GM11168 (cell line): ENCODE data around the gene CAMTA1.

Experiments
- in situ Hi-C: fragments of 300-500 bp; cut with MboI; formaldehyde crosslinking; loops from one replicate; pipeline ENCODE4 v1.12.0; 2022; ENCODE audit warnings: low sequenced_read_pairs; ENCODE audit not compliant: unreplicated experiment

CAMTA1 gene

GRCh38 chr1:7269525-7269924 is 484.3 kb downstream of the CAMTA1 start:
- in situ Hi-C loops, result loop anchor here (10.0 kb wide), 1 partner anchor 45 kb away; no protein-coding TSS in a partner anchor

DNA sequence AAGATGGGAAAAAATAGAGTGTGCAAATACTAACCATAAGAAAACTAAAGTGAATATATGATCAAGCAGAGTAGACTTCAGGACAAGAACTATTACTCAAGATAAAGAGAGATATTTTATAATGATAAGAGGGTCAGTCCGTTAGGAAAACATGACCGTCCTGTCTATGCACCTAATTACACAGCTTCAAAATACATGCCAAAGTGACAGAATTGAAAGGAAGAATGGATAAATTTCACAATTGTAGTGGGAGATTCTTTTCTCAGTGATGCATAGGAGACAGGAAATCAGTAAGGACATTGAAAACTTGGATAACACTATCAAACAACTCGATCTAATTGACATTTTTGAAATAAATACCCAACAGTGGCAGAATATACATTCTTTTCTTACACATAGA is 489.0 kb downstream of the CAMTA1 start:
- in situ Hi-C loops, result no loop called here

- in situ Hi-C loops, result no loop called here
Observed at GRCh38 chr1:7278045-7278444, 492.8 kb downstream of the CAMTA1 start.

DNA sequence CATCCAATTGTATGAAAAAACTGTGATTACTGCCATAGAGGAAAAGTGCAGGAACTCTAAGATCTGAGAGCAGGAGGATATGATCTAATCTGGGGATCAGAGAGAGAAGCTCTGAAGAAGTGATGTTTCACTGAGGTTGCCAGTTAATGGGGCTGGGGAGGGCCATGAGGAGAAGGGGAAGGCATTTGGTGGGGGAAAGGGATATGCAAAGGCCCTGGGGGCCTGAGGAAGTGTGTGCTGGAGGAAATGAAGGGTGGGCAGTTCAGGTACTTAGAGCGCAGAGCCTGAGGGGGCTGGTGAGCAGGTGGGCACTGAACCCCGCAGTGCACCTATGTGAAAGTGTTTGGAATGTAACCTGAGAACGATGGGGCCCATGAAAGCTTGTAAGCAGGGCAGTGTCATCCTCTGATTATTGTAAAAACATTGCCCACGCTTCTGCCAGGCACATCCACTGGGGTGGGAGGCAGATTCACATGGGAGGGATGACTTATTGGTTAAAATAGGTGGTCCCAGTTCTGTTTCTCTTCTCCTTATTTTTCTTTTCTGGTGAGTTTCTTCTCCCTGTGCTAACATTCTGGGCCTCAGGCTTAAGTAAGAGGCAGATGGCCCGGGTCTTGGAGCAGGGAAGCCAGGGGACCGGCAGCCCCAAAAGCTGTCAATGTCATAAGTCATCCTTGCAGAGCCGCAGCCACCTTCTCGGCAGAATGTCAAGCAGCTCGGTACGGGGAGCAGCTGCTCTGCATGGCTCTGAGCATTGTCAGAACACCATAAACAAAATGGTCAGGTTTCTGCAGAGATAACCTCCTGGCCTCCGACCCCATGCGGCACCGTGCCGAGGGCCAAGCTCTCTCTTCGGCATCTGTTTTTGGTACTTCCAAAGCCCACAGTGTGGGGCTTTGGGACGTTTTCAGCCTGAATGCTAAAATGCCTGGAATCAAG is 493.8 kb downstream of the CAMTA1 start:
- in situ Hi-C loops, result no loop called here

- in situ Hi-C loops, result no loop called here
Observed at GRCh38 chr1:7279769-7280168, 494.5 kb downstream of the CAMTA1 start.

DNA sequence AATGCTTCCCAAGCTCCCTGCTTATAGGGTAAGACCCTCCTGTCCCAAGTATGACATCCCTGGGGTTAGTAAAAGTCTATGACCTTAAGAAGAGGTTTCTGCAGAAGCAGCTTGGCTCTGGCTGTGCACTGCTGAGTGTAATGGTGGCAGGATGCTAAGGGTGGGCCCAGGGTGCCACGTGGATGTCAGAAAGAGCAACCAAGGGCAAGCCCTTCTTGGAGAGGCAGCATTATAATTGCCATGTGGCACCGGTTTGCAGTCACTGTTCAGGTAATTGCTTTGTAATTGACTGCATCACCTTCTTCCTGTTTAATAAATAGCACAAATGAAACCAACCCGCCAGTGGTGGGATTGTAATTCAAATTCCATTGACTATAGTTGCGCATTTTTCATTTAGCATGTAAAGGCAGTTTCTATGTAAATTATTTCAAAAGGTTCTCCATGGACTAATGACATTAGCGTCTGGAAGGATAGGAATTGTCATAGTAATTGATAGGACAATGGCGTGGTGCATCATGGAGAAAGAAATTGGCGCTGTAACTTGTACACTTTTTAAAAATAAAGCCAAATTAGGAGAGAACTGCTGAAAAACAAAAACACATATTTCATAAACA is 495.2 kb downstream of the CAMTA1 start:
- in situ Hi-C loops, result no loop called here

DNA sequence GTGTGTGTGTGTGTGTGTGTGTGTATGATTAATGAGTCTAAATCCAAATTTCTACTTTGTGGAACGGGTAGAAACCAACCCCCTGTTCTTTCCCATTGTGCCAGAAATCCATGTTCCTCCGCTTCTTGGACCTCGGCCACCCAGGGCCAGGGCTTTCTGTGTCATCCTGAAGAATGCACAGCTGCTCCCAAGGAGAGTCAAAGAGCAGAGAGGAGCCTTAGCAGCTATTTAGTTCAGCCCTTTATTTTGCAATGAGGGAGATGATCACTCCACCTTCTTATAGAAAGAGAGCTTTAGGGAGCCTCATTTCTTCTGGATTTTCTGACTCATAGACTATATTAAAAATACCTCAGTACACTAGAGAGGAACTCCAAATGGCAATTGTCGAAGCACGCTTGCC is 496.6 kb downstream of the CAMTA1 start:
- in situ Hi-C loops, result no loop called here

GRCh38 chr1:7284839-7285435 is 499.7 kb downstream of the CAMTA1 start:
- in situ Hi-C loops, result no loop called here

DNA sequence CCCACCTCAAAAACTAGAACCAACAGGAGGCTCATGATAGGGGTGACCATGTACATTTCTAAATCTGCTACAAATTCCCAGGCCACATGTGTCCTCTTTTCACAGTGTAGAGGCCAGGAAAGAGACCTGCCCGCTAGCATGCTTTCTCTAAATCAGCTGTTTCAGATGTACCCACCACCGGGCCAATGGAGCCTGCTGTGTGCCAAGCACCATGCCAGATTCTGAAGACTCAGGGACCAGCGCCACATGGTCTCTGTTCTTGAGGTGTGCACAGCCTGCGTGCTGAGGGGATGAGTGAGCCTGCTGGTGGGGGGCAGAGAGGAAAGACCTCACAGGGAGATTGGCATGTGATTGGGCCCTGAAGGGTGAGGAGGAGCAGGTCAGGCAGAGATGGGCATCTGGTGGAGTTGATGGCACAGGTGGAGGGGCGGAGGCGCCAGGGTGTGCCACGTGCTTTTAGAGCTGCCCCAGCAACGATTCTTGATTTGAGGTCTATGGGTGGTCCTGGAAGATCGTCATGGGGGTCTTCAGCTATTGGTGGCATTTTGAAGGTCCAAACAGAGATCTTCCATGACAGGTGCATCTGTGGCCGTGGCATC is 500.7 kb downstream of the CAMTA1 start:
- in situ Hi-C loops, result no loop called here

DNA sequence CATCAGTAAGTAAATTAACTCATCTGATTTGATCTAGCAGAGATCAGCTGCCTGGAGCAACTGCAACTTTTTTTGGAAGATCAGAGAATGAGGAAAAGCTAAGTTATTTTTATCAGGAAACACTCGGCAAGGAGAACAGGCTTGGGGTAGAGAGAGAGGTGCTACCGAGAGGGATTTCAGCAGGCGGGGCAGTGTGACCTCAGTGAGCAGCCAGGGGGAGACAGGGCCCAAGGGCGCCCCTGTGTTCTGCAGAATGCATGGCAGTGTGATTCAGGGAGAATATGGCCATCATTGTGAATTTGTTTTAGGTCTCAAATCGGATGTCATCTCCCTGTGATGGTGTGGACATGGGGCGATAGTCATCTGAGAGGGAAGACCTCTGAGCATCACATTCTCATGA is 501.8 kb downstream of the CAMTA1 start:
- in situ Hi-C loops, result no loop called here

DNA sequence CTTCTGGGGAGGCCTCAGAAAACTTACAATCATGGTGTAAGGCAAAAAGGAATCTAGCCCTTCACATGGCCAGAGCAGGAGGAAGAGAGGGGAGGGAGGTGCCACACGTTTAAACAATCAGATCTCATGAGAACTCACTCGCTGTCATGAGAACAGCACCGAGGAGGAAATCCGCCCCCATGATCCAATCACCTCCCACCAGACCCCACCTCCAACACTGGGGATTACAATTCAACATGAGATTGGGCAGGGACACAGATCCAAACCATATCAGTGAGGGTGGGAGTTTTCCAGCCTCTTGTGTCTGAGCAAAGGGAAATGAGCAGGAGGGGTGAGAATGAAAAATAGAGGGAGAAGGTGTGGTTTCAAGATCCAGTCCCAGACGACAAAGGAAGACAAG is 503.7 kb downstream of the CAMTA1 start:
- in situ Hi-C loops, result no loop called here

- in situ Hi-C loops, result no loop called here
Observed at GRCh38 chr1:7289694-7290093, 504.4 kb downstream of the CAMTA1 start.

- in situ Hi-C loops, result no loop called here
Observed at GRCh38 chr1:7290971-7291970, 506.0 kb downstream of the CAMTA1 start.

GRCh38 chr1:7292036-7292681 is 506.9 kb downstream of the CAMTA1 start:
- in situ Hi-C loops, result no loop called here

GRCh38 chr1:7292714-7293419 is 507.6 kb downstream of the CAMTA1 start:
- in situ Hi-C loops, result no loop called here

- in situ Hi-C loops, result no loop called here
Observed at GRCh38 chr1:7293702-7294629, 508.7 kb downstream of the CAMTA1 start.

DNA sequence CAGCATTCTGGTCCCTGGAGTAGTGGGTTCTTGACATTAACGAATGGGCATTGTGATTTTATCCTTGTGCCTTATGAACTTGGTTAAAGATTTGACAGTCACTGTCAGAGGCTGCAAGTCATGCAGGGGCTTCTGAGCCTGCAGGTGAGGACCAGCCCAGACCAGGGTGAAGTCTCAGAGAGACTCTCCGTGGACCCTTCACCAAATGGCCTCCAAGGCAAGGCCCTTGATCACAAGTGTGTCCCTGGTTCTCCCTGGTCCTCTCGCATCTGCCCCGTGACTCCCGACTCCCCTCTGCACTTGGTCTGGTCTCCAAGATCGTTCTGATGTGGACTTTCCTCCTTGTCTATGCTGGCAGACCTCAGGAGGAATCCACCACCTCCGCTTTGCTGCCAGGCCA is 509.4 kb downstream of the CAMTA1 start:
- in situ Hi-C loops, result no loop called here

GRCh38 chr1:7295946-7296345 is 510.7 kb downstream of the CAMTA1 start:
- in situ Hi-C loops, result no loop called here
